GM12875 (cell line): ENCODE measurements around the gene ATP8B3.

ENCODE experiments used
- H3K4me3 ChIP-seq: one replicate; pipeline ENCODE4 v1.5.1; 2011; ENCODE audit warnings: low read depth, low read length, control low read depth
- CTCF ChIP-seq: IDR thresholded peaks from 2 replicates; pipeline ENCODE4 v1.5.1; 2011; ENCODE audit warnings: low read depth, mild to moderate bottlenecking, control low read depth, inconsistent platforms, low read length, moderate library complexity, borderline replicate concordance; ENCODE audit not compliant: insufficient read depth

Gene ATP8B3

DNA sequence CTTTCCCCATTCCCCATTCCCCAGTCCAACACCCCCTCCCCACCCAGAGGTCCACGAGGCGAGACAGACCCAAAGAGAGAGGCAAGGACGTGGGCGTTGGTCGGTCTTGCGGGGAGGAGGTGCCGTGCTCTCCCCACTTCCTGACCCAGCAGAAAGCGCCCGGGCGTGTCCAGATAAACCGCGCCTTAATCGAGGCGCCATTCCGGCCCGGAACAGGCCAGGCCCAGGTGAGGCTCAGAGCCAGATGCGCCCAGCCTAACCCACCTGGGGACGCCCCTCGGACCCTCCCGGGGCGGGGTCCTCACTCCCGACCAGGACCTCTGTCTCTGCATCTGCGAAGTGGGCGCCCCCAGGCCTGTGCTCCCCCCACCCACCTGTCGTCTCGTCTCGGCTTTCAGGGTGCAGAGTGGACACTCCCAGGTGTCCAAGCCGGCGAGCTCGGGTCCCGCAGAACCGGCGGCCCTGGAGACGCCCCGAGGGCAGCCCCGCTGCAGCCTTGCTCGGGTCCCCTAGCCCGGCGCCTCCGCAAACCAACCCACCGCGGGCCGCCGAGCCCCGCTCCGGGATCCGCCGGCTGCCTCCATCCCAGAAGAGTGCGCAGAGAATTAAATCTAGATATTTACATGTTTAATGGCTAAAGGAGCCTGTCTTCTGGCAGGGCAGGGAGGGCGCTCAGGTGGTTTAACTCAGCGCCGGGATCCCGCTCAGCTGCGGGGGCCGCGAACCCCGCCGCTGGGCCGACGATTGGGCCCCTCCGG lies 63.8 kb downstream of the ATP8B3 start:
- H3K4me3 ChIP-seq = peak overlapping the region; percentile 15
- TF ChIP-seq CTCF = no peak

DNA sequence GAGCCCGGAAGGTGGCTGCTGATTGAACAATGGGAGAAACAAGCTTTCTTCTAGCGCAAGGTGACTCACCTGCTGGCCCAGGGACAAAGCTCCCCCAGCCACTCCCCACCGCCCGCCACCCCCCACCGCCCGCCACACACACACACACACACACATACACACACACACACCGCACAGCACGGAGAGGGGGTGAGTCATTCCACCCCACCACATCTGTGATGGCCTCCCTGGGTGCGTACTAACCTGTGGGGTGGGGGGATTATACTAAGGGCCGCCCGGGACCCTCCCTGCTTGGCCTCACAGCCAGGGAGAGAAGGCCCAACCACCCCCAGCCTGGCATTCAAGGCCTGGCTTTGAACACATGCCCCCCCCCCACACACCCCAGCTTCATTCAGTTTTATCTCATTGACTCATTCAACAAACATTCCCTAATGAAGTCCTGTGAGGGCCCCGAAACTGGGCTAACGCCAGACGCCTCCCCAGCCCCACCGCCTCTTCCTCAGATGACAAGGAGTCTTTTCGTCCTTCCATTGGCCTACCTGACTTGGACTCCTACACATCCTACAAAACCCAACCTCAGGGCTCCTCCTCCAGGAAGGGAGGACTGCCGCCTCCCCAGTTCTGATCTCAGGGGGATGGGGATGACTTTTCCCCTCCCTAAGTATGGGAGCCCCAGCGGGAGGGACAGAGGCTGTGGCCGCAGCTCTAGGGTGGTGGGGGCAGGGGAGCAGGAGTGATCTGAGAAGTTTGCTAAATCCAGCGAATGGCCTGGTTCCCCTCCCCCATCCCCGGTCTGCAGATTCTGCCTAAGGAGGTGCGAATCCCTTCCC lies 64.6 kb downstream of the ATP8B3 start:
- H3K4me3 ChIP-seq = peak overlapping the region; percentile 15

DNA sequence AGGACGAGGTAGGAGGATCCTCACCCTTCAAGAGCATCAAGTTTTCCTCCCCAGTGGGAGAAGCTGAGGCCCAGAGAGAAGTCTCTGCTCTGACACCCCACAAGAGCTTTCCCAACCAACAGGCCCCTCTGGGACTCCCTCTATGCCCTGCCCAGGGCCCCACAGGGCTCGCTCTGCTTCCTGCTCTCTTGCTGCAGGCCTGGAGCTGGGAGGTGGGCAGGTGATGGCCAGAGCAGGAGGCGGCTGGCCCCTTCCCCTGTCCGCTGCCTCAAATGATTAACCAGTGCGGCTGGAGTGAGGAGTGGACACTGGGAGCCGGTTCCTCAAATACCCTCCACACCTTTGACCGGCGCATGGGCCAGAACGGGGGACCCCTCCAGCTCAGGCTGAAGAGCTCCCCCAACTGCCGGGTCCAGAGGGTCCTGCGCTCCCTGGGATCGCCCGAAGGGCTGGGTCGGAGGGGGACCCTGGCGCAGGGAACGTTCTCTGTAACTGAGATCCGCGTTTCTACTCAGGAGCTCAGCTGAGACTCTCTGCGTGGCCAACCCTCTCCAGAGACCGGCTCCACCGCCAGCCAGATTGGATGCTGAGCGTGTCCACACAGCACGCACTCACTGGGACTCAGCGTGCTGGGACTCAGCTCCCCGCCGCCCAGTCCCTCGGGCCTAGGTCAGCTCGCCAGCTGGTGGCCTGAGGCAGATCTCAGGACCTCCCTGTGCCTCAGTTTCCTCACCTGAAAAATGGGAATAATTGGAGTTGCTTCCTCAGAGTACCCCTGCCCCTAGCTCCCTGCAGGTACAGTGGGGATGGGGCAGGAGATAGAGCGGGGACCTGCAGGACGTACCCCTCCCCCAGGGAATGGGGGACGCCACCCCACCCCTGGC lies 65.4 kb downstream of the ATP8B3 start:
- TF ChIP-seq CTCF = no peak
- H3K4me3 ChIP-seq = no peak overlapping the region

More for the DNA sequence above, 64.6 kb downstream of the ATP8B3 start:
- no peak for TF ChIP-seq CTCF

- no peak overlapping the region for H3K4me3 ChIP-seq
- TF ChIP-seq CTCF = no peak
Observed at GRCh38 chr19:1745589-1746031, 66.5 kb downstream of the ATP8B3 start.

GRCh38 chr19:1744822-1745563 lies 67.1 kb downstream of the ATP8B3 start:
- H3K4me3 ChIP-seq = no peak overlapping the region
- TF ChIP-seq CTCF = no peak

GRCh38 chr19:1744133-1744665 lies 67.9 kb downstream of the ATP8B3 start:
- no peak for TF ChIP-seq CTCF
- H3K4me3 ChIP-seq = no peak overlapping the region
